Measurements from ENCODE around the gene TM9SF3.

The TM9SF3 gene

GRCh38 chr10:96606946-96607345 is 20.1 kb upstream of the TM9SF3 start:
- DNase-seq (ENCODE audit: low read depth): no peak
- no peak overlapping the region for H3K4me3 ChIP-seq (ENCODE audit: control insufficient read depth, low read depth, low read length)
- TF ChIP-seq CTCF (IDR thresholded peaks at IDR 0.05; ENCODE audit: control insufficient read depth, insufficient read depth, low read depth, low read length, missing control alignments): no peak

GRCh38 chr10:96606216-96606615 is 19.4 kb upstream of the TM9SF3 start:
- H3K4me3 ChIP-seq (ENCODE audit: control insufficient read depth, low read depth, low read length): no peak overlapping the region
- DNase-seq (ENCODE audit: low read depth): no peak
- no peak for TF ChIP-seq CTCF (IDR thresholded peaks at IDR 0.05; ENCODE audit: control insufficient read depth, insufficient read depth, low read depth, low read length, missing control alignments)

GRCh38 chr10:96600337-96600736 is 13.5 kb upstream of the TM9SF3 start:
- TF ChIP-seq CTCF (IDR thresholded peaks at IDR 0.05; ENCODE audit: control insufficient read depth, insufficient read depth, low read depth, low read length, missing control alignments): no peak
- DNase-seq (ENCODE audit: low read depth): no peak
- H3K4me3 ChIP-seq (ENCODE audit: control insufficient read depth, low read depth, low read length): no peak overlapping the region

- no peak for TF ChIP-seq CTCF (IDR thresholded peaks at IDR 0.05; ENCODE audit: control insufficient read depth, insufficient read depth, low read depth, low read length, missing control alignments)
- no peak overlapping the region for H3K4me3 ChIP-seq (ENCODE audit: control insufficient read depth, low read depth, low read length)
- no peak for DNase-seq (ENCODE audit: low read depth)
Measured at GRCh38 chr10:96598846-96599245, 12.0 kb upstream of the TM9SF3 start.

- TF ChIP-seq CTCF (IDR thresholded peaks at IDR 0.05; ENCODE audit: control insufficient read depth, insufficient read depth, low read depth, low read length, missing control alignments): no peak
- DNase-seq (ENCODE audit: low read depth): no peak
- no peak overlapping the region for H3K4me3 ChIP-seq (ENCODE audit: control insufficient read depth, low read depth, low read length)
Measured at GRCh38 chr10:96596422-96597407, 9.9 kb upstream of the TM9SF3 start.

GRCh38 chr10:96595741-96596140 is 8.9 kb upstream of the TM9SF3 start:
- no peak overlapping the region for H3K4me3 ChIP-seq (ENCODE audit: control insufficient read depth, low read depth, low read length)
- TF ChIP-seq CTCF (IDR thresholded peaks at IDR 0.05; ENCODE audit: control insufficient read depth, insufficient read depth, low read depth, low read length, missing control alignments): no peak
- no peak for DNase-seq (ENCODE audit: low read depth)

Data from AG09309 (cell line).